Spinal cord (tissue), 10 donors: ENCODE measurements around the gene POP5. TPM values are rescaled to one million over a fixed set of nuclear protein-coding genes. Genes with fewer than 3 reads are reported as not detected.
"Not testable (repeated sequence)": the region's sequence is repeated elsewhere in the genome, so short reads cannot be mapped to it uniquely, and the experiment has no call there.

ENCODE experiments used
- DNase-seq, 6 donors: peaks; one replicate each; pipeline versions ENCODE4 v3.0.0 to v3.0.0-alpha.2; 2013 to 2015; ENCODE audit warnings: low spot score in 6 of 6, low read depth in 4 of 6
- H3K27ac ChIP-seq: one replicate; pipeline ENCODE4 v1.5.1; 2013; ENCODE audit warnings: low read depth, low read length, control low read depth
- H3K27me3 ChIP-seq: one replicate; pipeline ENCODE4 v1.6.1; 2013; ENCODE audit warnings: low read length; ENCODE audit not compliant: control insufficient read depth, insufficient read depth
- H3K36me3 ChIP-seq: one replicate; pipeline ENCODE4 v1.6.1; 2013; ENCODE audit warnings: low read length; ENCODE audit not compliant: control insufficient read depth, insufficient read depth
- H3K4me1 ChIP-seq: one replicate; pipeline ENCODE4 v1.6.1; 2013; ENCODE audit warnings: low read length; ENCODE audit not compliant: control insufficient read depth, insufficient read depth
- H3K4me3 ChIP-seq: one replicate; pipeline ENCODE4 v1.5.1; 2013; ENCODE audit warnings: low read depth, low read length, control low read depth
- H3K9me3 ChIP-seq: one replicate; pipeline ENCODE4 v1.6.1; 2013; ENCODE audit warnings: low read length; ENCODE audit not compliant: control insufficient read depth, insufficient read depth
- WGBS: methylation state at CpG from one replicate; pipeline ENCODE4 v1.1.5; 2013; ENCODE audit warnings: missing lambda C conversion rate; ENCODE audit not compliant: insufficient coverage; 5-methylcytosine and 5-hydroxymethylcytosine counted together
- long read RNA-seq, 4 donors: transcript quantifications; one replicate each; lab custom pipeline, GENCODE V29; 2026
- polyA plus RNA-seq, 2 donors: library from polyadenylated mRNA; unstranded; fragments of 120-200 nt; gene quantifications; one replicate each; pipeline ENCODE4 v1.2.1, GENCODE V29; 2013; ENCODE audit not compliant: insufficient read length in 2 of 2
- total RNA-seq, 2 donors: library from RNA; depleted of rRNA in 1 of 2; stranded (reverse); fragments of 120-200 nt in 1 of 2; fragments of >200 nt in 1 of 2; gene quantifications; one replicate each; pipeline versions ENCODE4 v1.2.3 to v1.2.4, GENCODE V29; 2013 to 2014
- donor health status: healthy.

The POP5 gene, protein sequence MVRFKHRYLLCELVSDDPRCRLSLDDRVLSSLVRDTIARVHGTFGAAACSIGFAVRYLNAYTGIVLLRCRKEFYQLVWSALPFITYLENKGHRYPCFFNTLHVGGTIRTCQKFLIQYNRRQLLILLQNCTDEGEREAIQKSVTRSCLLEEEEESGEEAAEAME
- total RNA-seq (10 to 100 TPM; 24.1 to 56.4 TPM), polyA plus RNA-seq (10 to 100 TPM; 56.4 to 61.5 TPM)
- long read RNA-seq, donor 1, transcript POP5-202 (5 exons, 801 nt), result major isoform, 18 of 40 reads
- long read RNA-seq, donor 1, transcript POP5-207 (1 exons, 578 nt), result minor isoform, 6 of 40 reads
- long read RNA-seq, donor 1, partial matches to known transcripts, result 7 of 40 reads
- long read RNA-seq, donor 1, other reads (novel, unspliced or antisense), result 0 of 40 reads
- long read RNA-seq, donor 2, transcript POP5-202 (5 exons, 801 nt), result major isoform, 6 of 11 reads
- long read RNA-seq, donor 2, partial matches to known transcripts, result 0 of 11 reads
- long read RNA-seq, donor 2, other reads (novel, unspliced or antisense), result 0 of 11 reads
- long read RNA-seq, donor 3, partial matches to known transcripts, result 0 of 7 reads
- long read RNA-seq, donor 3, other reads (novel, unspliced or antisense), result 0 of 7 reads
- long read RNA-seq, donor 4, transcript POP5-205 (2 exons, 718 nt), result minor isoform, 9 of 51 reads
- long read RNA-seq, donor 4, transcript POP5-207 (1 exons, 578 nt), result minor isoform, 9 of 51 reads
- long read RNA-seq, donor 4, transcript POP5-202 (5 exons, 801 nt), result major isoform, 18 of 51 reads
- long read RNA-seq, donor 4, transcript POP5-208 (4 exons, 821 nt), result minor isoform, 5 of 51 reads
- long read RNA-seq, donor 4, partial matches to known transcripts, result 0 of 51 reads
- long read RNA-seq, donor 4, other reads (novel, unspliced or antisense), result 0 of 51 reads

DNA sequence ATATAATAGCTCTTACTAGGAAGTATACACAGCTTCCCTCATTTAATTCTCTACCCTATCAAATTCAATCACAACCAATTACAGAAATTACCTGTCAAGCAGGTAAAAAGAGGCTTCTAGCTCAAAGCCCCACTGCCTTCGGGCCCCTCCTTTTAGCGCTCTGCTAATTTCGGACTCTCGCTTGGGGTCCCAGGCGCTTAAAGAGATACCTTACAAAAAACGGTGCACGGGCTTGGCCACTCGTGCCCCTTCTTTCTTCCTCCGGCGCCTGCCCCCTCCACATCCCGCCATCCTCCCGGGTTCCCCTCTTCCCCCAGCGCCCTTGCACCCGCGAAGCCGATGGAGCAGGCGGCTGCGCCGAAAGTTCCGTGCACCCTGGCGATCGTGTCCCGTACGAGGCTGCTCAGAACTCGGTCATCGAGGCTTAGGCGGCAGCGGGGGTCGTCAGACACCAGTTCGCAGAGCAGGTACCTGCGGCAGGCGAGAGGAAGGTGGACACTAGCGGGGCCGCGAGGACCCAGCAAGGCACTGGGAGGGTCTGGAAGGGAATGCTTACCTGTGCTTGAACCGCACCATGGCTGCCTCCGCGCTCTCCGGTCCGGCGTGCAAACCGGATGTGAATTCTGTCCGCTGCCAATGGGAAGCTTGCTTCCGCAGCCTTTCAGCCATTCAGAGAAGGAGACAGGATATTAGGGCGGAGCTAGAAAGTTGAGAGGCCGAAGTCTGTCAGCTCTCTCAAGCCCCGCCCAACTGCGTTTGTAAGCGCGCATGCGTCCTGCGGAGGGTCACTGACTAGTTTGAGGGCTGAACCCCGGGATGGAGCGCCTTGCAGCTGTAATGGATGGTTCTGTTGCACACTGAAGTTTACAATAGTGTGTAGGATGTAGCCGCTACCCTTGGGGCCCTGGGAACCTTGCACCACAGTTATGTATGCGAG, at the start of gene POP5:
Gene POP5 (minus strand): TSS at position 616 of the 937 bp plus-strand sequence. CDS start 40 bp downstream, at position 576.
- Histone ChIP-seq H3K27ac (peak within 1 kb of the TSS; percentile 52), H3K4me3 (peak within 1 kb of the TSS; percentile 98), H3K4me1 (peaks cover 20% of the 10 kb centered on the region), H3K9me3 (no peaks in the 10 kb centered on the region), H3K27me3 (no peaks in the 10 kb centered on the region), H3K36me3 (peaks cover 35% of the 10 kb centered on the region)
- 0% methylated on average over 55 of the region's 56 CpGs for WGBS
- peak; percentile 86 to 99 (median 94) for DNase-seq

GRCh38 chr12:120630104-120630892, 49.1 kb upstream of the POP5 start:
- H3K27ac ChIP-seq, result no peak overlapping the region
- H3K4me3 ChIP-seq, result no peak overlapping the region
- peak in 5 of 6 donors; percentile 24 to 93 (median 65) for DNase-seq
- H3K27me3 ChIP-seq, result no peaks in the 10 kb centered on the region
- no peaks in the 10 kb centered on the region for H3K36me3 ChIP-seq
- WGBS, result 28% methylated on average over 15 of the region's 15 CpGs
- H3K4me1 ChIP-seq, result peaks cover 18% of the 10 kb centered on the region
- no peaks in the 10 kb centered on the region for H3K9me3 ChIP-seq

DNA sequence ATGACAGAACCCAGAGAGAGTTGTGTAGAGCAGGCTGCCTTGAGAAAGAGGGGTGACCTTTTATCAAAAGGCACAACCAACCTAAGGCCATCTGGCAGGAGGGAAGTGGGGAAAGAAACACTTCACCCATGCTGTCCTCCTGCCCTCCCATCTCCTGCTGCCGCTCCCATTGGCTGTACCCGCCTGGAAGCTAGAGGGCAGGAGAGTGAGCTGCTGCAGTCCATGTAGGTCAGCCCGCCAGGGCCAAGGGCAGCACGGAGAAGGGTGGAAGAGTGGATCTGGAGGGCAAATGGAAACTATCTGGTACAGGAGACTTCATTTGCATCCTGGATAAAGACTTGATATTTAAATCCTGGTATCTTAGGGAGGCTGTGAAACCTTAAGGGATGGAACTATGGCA, 47.7 kb upstream of the POP5 start:
- H3K27me3 ChIP-seq, result no peaks in the 10 kb centered on the region
- DNase-seq, result peak in 1 of 6 donors; percentile 11
- H3K36me3 ChIP-seq, result no peaks in the 10 kb centered on the region
- no peak overlapping the region for H3K4me3 ChIP-seq
- peaks cover 18% of the 10 kb centered on the region for H3K4me1 ChIP-seq
- no peak overlapping the region for H3K27ac ChIP-seq
- 59% methylated on average over 2 of the region's 4 CpGs for WGBS
- no peaks in the 10 kb centered on the region for H3K9me3 ChIP-seq

DNA sequence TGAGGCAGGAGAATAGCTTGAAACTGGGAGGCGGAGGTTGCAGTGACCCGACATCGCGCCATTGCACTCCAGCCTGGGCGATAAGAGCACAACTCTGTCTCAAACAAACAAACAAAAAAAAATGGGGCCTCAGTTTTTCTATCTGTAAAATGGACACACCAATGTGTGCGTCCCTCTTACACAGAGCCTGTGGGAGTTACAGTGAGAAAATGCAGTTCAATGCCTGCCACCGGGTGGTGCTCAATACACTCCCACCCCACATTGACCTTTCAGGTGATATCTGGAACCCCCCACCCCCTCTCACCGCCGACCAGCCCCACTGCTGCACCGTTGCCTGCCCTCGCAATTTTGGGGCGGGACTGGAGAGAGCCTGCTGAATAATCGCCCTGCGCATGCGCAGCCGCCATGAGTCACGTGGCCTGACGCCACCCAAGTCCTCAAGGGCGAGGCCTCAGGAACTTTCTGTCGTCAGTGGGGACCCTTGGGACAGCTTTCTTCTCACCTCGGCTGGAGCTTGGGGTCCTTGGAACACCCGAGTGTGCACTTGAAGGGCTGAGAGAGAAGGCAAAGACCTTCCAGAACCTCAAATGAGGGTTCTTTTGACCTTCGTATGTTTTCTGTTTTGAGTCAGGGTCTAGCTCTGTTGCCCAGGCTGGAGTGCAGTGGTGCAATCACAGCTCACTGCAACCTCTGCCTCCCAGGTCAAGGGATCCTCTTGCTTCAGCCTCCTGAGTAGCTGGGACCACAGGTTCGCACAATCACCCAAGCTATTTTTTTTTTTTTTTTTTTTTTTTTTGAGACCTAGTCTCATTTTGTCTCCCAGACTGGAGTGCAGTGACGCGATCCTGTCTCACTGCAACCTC, 44.6 kb upstream of the POP5 start:
- no peak overlapping the region for H3K4me3 ChIP-seq
- H3K36me3 ChIP-seq, result no peaks in the 10 kb centered on the region
- no peaks in the 10 kb centered on the region for H3K27me3 ChIP-seq
- 82% methylated on average over 20 of the region's 26 CpGs for WGBS
- no peaks in the 10 kb centered on the region for H3K9me3 ChIP-seq
- DNase-seq, result no peak
- no peak overlapping the region for H3K27ac ChIP-seq
- peaks cover 13% of the 10 kb centered on the region for H3K4me1 ChIP-seq

GRCh38 chr12:120620624-120621023, 39.4 kb upstream of the POP5 start:
- Histone ChIP-seq H3K36me3 (no peaks in the 10 kb centered on the region), H3K4me1 (no peaks in the 10 kb centered on the region), H3K9me3 (no peaks in the 10 kb centered on the region), H3K27me3 (peaks cover 2% of the 10 kb centered on the region), H3K4me3 (no peak overlapping the region), H3K27ac (no peak overlapping the region)
- WGBS, result 73% methylated on average over 1 of the region's 2 CpGs
- no peak for DNase-seq

DNA sequence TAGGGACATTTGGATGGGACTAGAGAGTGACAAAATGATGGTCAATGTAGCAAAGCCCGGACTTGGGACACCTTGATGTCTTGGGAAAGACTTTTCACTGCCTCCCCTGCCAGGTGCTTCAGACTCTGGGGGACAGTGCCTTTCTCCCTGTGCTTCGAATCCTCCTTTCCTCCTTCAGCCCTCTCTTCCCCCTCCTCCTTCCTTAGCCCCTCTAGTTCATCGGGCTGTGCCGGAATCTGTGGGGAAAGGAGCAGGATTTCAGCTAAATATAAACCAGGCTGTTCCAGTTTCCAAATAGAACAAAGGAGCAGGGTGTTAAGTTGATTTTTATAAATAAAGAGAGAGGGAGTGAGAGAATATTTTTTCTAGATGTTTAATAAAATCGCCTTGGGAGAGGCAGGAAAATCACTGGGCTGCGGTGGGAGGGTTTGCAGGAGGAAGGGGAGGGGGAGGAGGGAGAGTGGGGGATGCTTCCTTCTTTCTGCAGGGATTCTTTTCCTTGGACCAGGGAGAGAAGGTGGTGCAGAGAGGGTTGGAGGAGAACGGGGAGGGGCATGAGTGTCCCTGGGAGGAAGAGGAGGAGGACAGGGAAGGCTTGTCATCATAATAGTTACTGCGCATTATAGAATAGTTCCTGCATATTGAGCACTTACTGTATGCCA, 37.9 kb upstream of the POP5 start:
- Histone ChIP-seq H3K27ac (no peak overlapping the region), H3K36me3 (no peaks in the 10 kb centered on the region), H3K4me3 (no peak overlapping the region), H3K9me3 (no peaks in the 10 kb centered on the region), H3K27me3 (peaks cover 2% of the 10 kb centered on the region), H3K4me1 (no peaks in the 10 kb centered on the region)
- WGBS, result 46% methylated on average over 3 of the region's 8 CpGs
- DNase-seq, result no peak

DNA sequence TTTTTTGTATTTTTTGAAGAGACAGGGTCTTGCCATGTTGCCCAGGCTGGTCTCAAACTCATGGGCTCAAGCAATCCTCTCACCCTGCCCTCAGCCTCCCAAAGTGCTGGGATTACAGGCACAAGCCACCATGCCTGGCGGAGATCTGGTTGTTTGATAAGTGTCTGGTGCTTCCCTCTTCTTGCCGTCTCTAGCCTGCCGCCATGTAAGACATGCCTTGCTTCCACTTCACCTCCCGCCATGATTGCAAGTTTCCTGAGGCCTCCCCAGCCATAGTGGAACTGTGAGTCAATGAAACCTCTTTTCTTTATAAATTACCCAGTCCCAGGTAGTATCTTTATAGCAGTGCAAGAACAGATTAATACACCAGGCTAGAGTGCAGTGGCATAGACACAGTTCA, 36.6 kb upstream of the POP5 start:
- not testable (repeated sequence) for H3K4me3 ChIP-seq, H3K4me1 ChIP-seq, H3K9me3 ChIP-seq, DNase-seq, H3K27me3 ChIP-seq, H3K27ac ChIP-seq, H3K36me3 ChIP-seq
- 100% methylated on average over 3 of the region's 4 CpGs for WGBS

- not testable (repeated sequence) for DNase-seq, H3K36me3 ChIP-seq, H3K4me1 ChIP-seq, H3K27me3 ChIP-seq, H3K9me3 ChIP-seq, H3K27ac ChIP-seq, H3K4me3 ChIP-seq
- no CpG with 5 or more reads among the region's 3 CpGs for WGBS
Measured at GRCh38 chr12:120617193-120617592, 36.0 kb upstream of the POP5 start.
